Endothelial cell (in vitro differentiated cells): ENCODE results near the gene TOM1. TPM values are rescaled to one million over a fixed set of nuclear protein-coding genes. Genes with fewer than 3 reads are reported as not detected.

Source experiments
- DNase-seq: peaks from one replicate; pipeline ENCODE4 v3.0.0; 2021; ENCODE audit warnings: low spot score
- H3K27ac Mint-ChIP-seq: one replicate; pipeline ENCODE4 v1.8.0; 2021; ENCODE audit warnings: mixed read lengths, inconsistent platforms; ENCODE audit not compliant: unreplicated experiment
- H3K27me3 Mint-ChIP-seq: one replicate; pipeline ENCODE4 v1.8.0; 2021; ENCODE audit warnings: mild to moderate bottlenecking, moderate library complexity, mixed read lengths, inconsistent platforms; ENCODE audit not compliant: unreplicated experiment
- H3K36me3 Mint-ChIP-seq: one replicate; pipeline ENCODE4 v1.8.0; 2021; ENCODE audit warnings: mild to moderate bottlenecking, low read depth, mixed read lengths, inconsistent platforms; ENCODE audit not compliant: unreplicated experiment
- H3K4me1 Mint-ChIP-seq: one replicate; pipeline ENCODE4 v1.8.0; 2021; ENCODE audit warnings: mild to moderate bottlenecking, mixed read lengths, inconsistent platforms; ENCODE audit not compliant: unreplicated experiment
- H3K4me3 Mint-ChIP-seq: one replicate; pipeline ENCODE4 v1.8.0; 2021; ENCODE audit warnings: mild to moderate bottlenecking, mixed read lengths, inconsistent platforms; ENCODE audit not compliant: unreplicated experiment
- H3K9me3 Mint-ChIP-seq: one replicate; pipeline ENCODE4 v1.8.0; 2021; ENCODE audit warnings: mixed read lengths, inconsistent platforms; ENCODE audit not compliant: unreplicated experiment
- total RNA-seq: library from RNA; stranded (reverse); fragmentation: NEBNext Ultra II Directional; extraction: Animal tissue kit (Norgen Biotek cat#: 25700); gene quantifications from one replicate; pipeline ENCODE4 v1.2.1, GENCODE V29; 2021; ENCODE audit not compliant: unreplicated experiment
- TF ChIP-seq, protein P1 (sequence below): fragments of 200-600 bp; sonication (generic); IDR thresholded peaks from one replicate; pipeline ENCODE4 v1.5.0; 2021; ENCODE audit warnings: antibody characterized with exemption; ENCODE audit not compliant: unreplicated experiment

The TOM1 gene
- total RNA-seq, 1 donor from 2014 or later = 32.0 TPM

DNA sequence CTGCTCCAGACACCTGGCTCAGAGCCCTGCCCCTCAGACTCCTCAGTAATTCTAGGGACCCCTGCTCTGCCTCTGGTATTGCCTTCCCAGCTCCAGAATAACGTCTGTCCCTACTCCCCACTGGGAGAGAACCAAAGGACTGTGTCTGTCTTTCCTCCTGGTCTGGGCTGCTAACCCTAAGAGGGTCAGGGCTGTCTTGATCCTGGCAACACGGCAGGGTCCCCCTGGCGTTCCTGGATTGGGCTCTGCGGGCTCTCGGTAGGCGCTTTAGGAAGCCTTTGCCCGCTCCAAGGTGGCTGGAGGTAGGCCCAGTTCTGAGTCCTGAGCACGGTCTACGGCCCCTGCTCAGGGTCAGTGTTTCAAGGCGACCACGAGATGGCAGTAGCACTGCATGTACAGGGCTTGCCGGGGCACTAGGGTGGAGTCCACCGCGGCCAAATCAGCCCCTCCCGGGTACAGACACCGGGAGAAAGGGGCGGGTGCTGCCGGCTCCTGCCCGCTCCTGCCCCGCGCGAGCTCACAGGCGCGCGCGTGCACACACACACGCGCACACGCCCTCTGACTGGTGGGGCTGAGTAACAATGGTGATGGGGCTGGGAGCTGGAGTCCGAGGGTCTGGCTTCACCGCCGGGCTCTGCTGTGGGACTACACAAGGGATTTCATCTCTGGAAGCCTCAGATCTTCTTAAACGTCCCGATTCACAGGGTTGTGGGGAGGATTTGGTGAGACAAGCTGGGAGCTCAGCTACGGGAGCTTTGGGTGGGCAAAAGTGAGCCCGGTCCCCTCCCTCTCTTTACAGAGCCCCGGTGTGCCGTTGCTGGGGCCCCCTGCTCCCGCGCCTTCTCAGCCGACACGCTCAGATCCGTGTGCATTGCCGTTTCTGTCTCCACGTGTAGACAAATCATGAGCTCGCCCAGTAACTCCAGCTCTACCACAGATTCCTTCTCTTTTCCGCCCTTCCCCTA, 51.1 kb downstream of the TOM1 start:
- H3K27me3 Mint-ChIP-seq = peaks cover 3% of the 10 kb centered on the region
- no peaks in the 10 kb centered on the region for H3K36me3 Mint-ChIP-seq
- H3K4me3 Mint-ChIP-seq = peak overlapping the region; percentile 85
- H3K9me3 Mint-ChIP-seq = no peaks in the 10 kb centered on the region
- TF ChIP-seq, protein P1, sequence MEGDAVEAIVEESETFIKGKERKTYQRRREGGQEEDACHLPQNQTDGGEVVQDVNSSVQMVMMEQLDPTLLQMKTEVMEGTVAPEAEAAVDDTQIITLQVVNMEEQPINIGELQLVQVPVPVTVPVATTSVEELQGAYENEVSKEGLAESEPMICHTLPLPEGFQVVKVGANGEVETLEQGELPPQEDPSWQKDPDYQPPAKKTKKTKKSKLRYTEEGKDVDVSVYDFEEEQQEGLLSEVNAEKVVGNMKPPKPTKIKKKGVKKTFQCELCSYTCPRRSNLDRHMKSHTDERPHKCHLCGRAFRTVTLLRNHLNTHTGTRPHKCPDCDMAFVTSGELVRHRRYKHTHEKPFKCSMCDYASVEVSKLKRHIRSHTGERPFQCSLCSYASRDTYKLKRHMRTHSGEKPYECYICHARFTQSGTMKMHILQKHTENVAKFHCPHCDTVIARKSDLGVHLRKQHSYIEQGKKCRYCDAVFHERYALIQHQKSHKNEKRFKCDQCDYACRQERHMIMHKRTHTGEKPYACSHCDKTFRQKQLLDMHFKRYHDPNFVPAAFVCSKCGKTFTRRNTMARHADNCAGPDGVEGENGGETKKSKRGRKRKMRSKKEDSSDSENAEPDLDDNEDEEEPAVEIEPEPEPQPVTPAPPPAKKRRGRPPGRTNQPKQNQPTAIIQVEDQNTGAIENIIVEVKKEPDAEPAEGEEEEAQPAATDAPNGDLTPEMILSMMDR = peak; percentile 66
- peak; percentile 91 for DNase-seq
- no peak overlapping the region for H3K27ac Mint-ChIP-seq
- H3K4me1 Mint-ChIP-seq = peaks cover 8% of the 10 kb centered on the region

DNA sequence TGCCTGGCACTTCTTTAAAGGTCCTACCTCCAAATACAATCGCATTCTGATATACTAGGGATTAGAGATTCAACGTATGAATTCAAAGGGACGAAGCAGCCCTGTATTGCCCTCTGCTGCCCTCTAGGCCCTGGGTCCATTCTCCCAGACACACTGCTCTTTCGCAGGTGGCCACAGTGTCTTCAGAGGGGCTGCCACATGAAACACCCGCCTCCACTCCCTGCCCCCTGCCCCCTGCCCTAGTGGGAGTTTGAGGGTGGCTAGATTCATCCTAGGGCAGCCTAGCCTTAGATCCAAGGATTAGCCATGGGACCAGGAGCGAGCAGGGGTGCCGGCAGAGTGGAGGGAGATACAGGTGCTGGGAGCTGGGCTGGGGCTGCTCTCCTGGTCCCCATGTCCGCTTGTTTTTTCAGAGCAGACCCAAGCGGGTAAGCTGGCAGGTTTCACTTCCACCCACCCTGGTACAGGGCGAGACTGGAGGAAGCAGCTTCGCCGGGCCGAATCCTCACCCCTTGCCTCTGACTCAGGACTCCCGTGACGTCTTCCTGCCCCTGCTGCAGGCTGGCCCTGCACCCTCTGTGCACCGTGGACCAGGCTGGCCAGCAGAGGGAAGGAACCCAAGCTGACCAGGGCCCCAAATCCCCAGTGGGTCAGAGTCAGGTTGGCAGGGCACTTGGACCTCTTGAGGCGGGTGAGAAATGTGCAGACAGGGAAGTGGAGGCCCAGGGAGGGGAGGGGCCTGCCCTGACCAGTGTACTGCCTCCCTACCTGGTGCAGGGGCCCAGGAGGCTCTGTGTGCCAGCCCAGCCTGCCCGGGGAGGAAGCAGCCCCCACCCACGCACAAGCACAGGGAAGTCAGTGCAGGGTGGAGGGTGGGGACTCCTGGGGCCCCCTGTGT, 52.8 kb downstream of the TOM1 start:
- TF ChIP-seq, protein P1 = no peak
- H3K27ac Mint-ChIP-seq = no peak overlapping the region
- peaks cover 1% of the 10 kb centered on the region for H3K27me3 Mint-ChIP-seq
- no peaks in the 10 kb centered on the region for H3K9me3 Mint-ChIP-seq
- peaks cover 8% of the 10 kb centered on the region for H3K4me1 Mint-ChIP-seq
- H3K4me3 Mint-ChIP-seq = no peak overlapping the region
- H3K36me3 Mint-ChIP-seq = no peaks in the 10 kb centered on the region
- peak; percentile 49 for DNase-seq

DNA sequence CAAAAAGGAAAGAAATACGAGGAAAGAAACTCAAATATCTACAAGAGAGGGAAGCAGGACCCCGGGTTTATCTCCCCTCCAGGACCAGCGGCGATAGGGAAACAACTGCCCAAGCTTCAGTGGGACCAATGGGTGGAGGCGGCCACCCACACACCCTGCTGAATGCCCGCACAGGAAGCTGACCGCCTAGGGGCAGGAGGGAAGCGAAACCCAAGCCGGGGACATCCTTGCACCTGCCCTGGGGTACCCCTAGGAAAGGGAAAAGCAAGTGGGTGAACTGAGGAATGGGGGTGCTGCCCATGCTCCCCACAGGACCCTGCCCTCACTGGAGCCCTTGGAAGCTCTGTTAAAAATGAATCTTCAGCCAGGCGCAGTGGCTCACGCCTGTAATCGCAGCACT, 53.6 kb downstream of the TOM1 start:
- Mint-ChIP-seq H3K4me3 (no peak overlapping the region), H3K27me3 (peaks cover 1% of the 10 kb centered on the region), H3K36me3 (no peaks in the 10 kb centered on the region), H3K27ac (no peak overlapping the region), H3K4me1 (peaks cover 8% of the 10 kb centered on the region), H3K9me3 (no peaks in the 10 kb centered on the region)
- DNase-seq = no peak
- TF ChIP-seq, protein P1 = no peak

- Mint-ChIP-seq H3K4me1 (peaks cover 8% of the 10 kb centered on the region), H3K4me3 (no peak overlapping the region), H3K27ac (no peak overlapping the region), H3K36me3 (no peaks in the 10 kb centered on the region), H3K9me3 (no peaks in the 10 kb centered on the region), H3K27me3 (peaks cover 1% of the 10 kb centered on the region)
- no peak for DNase-seq
- TF ChIP-seq, protein P1 = no peak
Measured at GRCh38 chr22:35354068-35354467, 54.4 kb downstream of the TOM1 start.
